GM21381 (cell line): ENCODE results near the gene DNM3.

Source experiments
- ATAC-seq: cut with Tn5 transposase; IDR thresholded peaks from one replicate; pipeline ENCODE4 v1.9.1; 2021; ENCODE audit warnings: mild to moderate bottlenecking, moderate library complexity; ENCODE audit not compliant: unreplicated experiment

DNM3 gene

DNA sequence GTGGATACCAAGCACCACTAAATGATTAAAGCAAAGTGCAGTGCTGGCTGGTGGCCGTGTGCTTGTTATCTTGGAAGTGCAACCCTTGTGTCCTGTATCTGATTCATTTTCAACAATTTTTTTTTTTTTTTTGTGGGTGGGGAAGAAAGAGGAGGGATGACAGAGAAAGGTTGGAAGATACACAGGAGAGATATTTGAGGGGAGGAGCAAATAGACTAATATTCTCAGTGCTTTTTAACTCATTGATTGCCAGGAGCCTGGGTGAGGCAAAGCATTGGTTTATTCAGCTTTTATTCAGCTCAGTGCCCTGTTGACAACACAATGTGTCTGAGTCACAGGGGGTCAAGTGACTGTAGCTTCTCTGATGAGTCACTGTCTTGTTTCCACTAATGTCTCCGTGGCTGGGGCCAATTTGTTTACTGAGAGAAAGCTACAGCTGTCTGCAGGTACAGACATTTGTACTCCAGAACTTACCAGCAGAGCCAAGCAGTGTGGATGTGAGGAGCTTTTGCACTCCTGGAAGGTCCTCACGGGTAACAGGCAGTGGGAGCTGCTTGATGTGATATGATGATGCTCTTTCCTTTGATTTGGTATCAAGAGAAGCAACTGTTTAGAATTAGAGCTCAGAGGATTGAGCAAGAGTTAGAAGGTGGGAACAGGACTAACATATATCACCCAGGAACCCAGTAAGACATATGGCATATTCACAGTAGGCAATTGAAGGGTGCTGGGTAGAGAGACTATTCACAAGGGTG, 23.6 kb upstream of the DNM3 start:
- ATAC-seq: no peak

DNA sequence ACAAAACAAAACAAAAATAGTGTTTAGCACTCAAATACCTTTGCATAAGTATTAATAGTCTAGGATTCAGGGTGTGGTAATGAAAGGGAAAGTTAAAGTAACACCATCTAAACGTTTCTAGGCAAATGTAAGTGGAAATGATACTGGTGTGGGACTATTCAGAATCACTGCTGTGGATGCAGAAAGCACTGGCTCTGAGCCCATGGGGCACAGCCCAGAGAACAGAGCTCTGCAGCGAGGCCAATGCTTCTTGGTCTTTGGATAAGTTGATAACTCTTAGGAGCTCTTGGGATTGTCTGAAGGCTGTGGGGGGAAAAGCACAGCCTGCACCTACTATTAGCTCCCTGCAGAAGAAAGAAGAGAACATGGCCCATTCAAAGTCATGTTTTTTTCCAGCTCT, 21.4 kb upstream of the DNM3 start:
- no peak for ATAC-seq

DNA sequence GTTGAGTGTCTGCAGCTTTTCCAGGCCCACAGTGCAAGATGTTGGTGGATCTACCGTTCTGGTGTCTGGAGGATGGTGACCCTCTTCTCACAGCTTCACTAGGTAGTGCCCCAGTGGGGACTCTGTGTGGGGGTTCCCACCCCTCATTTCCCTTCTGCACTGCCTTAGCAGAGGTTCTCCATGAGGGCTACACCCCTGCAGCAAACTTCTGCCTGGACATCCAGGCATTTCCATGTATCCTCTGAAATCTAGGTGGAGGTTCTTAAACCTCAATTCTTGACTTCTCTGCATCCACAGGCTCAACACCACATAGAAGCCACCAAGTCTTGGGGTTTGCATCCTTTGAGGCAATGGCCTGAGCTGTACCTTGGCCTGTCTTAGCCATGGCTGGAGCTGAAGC, 14.3 kb upstream of the DNM3 start:
- ATAC-seq: no peak

DNA sequence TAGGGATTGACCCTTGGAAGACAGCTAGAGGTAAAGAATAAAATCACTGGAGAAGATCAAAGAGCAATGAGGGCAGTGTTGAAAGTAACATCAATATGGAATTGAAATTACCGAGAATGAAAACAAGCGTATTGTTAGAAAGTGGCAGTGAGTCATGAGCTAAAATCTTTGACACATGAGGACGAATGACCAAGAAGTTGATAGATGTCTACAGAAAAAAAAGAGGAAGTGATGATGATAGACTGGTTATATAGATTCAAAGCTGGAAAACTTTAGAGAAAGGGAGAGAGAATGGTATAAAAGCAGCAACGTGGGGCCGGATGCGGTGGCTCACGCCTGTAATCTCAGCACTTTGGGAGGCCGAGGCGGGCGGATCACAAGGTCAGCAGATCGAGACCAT, 12.5 kb upstream of the DNM3 start:
- ATAC-seq: no peak

DNA sequence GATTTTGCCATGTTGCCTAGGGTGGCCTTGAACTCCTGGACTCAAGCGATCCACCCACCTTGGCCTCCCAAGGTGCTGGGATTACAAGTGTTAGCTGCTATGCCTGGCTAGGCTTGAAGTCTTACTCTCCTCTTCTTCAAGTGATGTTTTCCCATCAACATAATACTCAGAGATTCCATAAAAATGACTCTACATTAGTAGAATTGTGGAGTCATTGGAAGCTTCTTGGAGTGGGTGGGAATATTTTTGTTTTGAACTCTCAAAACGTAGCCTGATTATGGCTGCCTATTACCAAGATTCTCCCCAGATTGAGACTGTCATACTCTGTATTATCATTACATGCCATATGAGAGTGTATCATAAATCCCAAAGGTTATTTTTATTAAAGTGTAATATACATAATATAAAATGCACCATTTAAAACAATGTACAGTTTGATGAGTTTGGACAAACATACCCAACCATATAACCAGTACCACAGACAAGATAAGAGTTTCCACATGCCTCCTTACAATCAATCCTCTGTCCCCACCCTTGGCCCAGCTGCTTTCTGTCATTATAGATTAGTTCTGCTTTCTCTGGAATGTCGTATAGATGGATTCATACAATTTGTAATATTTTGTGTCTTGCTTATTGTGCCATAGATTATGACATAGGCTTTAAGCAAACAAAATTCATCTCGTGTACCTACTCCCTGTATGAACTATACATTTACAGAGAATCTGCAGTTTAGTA, 8.0 kb upstream of the DNM3 start:
- no peak for ATAC-seq

DNA sequence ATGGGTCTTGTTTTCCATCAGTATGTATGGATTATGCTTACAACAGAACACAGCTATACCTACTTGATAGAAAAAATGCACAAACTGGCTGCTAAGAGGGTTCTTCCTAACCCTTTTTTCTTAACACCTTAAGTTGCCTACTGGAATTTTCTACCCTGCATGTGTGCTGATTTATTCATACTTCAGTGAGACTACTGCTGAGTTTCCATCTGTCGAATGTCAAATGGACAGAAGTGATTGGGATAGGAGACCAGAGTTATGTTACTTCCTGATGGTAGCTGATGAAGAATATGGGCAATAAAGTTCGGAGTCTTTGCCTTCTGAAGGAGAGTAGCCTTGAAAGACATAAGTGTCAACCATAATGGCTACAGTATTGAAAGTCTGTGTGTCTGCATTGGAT, 6.5 kb upstream of the DNM3 start:
- no peak for ATAC-seq

DNA sequence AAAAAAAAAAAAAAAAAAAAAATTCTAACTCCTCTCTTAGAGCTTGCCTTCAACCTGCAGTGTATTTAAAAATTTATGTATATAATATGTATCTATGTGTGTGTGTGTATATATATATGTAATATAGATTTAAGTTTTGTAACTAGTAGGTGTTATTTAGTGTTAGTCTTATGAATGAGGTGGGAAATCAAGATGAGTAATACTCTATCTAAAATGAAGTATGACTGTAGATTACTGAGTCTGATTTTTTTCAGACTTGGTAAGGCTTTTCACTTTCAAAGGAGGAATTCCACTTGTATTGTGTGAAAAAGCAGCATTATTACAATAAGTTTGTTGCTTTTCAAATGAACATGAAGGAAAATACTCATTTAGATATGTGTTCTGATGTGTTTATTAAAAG, 5.4 kb upstream of the DNM3 start:
- no peak for ATAC-seq

DNA sequence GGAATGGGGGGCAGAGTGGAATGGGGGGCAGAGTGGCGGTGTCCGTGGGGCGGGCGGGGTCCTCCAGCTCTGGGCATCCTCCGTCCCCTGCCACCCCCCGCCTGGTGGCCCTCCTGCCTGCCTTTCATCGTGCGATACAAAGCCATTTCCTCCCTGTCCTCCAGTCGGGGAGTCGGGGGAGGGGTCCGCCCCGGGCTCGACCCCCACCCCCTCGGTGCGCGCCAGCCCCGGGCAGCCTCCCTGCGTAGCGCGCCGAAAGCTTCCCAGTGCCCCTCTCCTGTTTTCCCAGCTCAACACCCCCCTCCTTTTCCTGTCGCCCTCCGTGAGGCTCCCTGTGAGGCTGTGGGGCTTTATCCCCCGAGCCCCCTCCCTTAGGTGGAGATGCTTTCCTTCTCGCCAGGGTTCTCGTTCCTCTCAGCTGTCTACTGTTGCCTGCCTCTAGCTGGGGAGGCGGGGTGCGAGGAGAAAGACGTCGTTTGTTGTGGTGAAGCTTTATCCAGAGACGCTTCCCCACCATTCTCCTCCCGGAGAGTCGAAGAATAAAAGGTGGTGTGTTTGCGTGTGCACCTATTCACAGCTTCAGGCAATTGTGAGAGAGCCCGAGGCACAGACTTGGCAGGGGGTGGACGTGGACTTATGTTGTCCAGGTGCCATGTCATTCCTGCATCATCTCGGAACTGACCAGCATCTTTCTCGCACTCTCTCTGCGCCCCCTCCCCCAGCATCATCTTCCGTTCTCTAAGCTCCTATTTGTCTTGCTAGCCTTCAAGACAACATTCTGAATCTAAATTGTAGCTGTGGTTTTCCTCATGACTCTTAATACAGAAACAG, 848 bp downstream of the DNM3 start:
- no peak for ATAC-seq

DNA sequence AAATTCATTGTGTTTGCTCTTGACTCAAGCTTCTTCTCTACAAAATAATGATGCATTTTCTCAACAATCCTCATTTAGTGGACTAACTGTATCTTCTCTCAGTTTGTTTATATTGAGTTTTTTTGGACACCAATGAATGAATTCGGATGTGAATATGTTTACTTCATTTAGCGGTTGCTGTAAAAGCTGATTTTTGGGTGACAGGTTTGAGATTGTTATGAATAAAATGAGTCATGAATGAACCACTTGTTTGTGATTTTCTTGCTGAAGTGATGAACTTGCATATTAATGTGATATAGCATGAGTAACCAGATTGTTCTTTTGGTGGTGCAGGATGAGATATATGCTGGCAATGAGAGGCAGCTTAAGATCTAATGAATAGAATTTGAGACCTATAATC, 3.1 kb downstream of the DNM3 start:
- no peak for ATAC-seq

DNA sequence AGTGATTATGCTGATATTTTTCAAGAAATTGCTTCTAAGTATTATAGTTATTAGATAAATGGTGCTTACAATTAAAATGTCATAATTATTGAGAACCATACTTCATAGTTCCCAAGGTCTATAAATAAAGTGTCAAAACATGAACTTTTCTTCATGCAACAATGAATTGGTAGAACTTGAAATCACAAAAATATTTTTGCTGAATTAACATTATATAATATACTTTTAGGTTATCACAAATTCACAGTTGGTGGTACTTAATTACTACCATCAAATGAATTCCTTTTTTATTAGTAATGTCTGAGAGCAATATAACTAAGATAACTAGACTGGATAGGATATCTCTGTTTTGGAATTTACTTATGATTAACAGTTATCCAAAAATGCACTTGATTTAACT, 4.7 kb downstream of the DNM3 start:
- no peak for ATAC-seq

DNA sequence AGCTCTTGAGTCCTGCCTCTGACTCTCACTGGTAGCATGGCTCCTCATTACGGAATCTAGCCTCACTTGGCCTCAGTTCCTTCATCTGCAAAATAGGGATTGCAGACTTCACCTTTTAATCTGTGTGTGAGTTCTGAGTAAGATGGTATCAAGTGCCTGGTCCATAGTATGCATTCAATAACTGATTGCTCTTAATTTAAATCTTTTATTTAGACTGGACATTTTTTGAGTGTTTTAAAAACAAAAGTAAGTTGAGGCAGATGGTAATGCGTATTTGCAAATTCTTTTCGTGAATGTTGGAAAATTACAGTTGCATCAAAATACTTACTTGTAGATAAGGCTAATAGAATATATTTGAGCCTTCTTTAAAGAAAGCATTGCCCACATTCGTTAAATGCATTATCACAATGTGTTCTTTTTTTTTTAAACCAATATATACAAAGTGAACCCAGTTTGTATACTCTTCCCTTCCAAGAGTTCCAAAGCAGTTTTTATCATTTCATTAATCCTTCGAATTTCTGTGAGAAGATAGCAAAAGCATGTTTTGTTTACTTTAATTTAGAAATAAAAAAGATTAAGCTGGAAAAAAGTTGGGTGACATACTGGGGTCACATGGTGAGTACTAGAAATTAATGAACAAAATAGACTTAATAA, 8.1 kb downstream of the DNM3 start:
- ATAC-seq: no peak

DNA sequence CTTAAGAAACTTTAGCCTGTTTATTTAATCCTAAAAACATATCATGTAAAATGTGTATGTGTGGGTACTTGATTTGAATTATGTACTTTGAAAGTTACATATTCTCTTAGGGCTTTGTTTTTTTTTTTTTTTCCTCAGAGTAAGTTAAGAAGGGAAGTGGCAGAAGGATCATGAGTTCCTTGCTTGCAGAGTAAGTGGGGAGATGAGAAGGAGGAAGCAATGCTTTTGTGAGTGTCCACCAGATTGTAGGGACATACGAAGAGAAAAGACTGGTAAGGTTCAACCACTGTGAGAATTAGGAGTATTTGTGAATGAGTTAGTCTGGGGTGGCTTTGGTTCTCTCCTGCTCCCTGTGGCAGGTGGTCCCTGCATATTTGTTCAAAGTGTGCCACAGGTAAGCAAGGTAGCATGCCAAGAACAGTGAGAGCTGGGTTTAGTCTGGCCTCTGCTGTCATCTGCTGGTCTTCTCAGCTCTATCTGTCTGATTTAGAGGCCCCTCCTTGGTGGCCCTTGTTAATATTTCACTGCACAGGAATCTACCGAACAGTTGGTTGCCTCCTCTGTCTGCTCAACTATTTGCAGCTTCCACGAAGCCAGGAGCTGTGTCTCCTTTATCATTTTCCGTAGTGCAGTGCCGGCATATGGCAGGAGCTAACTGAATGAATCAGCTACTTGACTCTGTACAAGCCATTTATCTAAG, 9.5 kb downstream of the DNM3 start:
- no peak for ATAC-seq

DNA sequence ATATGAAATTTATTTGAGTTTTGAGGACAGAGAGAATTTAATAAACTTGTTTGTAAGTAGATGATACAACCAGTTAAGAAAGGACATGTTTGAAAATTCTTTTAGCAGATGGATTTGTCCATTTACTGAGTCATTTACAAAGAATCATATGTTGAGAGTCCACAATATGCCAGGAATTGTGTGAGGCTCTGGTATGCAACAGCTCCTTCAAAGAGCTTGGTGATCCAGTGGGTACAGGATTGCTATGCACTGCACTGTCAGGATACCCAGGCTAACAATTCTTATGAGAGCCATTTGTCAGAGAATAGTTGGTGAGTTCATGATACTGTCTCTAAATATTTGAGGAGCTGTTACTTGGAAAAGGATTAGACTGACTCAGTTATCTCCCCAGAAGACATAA, 11.0 kb downstream of the DNM3 start:
- ATAC-seq: no peak

DNA sequence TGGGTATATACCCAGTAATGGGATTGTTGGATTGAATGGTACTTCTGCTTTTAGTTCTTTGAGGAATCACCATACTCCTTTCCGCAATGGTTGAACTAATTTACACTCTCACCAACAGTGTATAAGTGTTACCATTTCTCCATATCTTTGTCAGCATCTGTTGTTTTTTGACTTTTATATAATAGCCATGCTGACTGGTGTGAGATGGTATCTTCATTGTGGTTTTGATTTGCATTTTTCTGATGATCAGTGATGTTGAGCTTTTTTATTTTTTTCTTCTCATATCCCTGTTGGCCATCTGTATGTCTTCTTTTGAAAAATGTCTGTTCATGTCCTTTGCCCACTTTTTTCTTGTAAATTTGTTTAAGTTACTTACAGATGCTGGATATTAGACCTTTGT, 14.1 kb downstream of the DNM3 start:
- ATAC-seq: no peak

DNA sequence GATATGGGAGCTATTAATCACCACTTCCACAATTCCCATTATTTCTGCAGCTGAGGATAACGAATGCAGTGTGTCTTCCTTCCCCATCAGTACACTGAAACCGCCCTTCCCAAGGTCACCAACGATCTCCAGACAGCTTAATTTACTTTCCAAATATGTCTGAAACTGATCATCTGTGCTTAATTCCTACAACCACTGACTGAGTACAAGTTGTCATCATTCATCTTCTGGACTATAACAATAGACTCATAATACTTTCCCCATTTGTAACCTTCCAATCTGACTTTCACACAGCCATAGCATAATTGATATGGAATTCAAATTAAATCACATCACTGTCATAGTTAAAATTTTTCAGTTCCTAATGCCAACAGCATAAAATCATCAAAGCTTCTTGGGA, 17.4 kb downstream of the DNM3 start:
- no peak for ATAC-seq

DNA sequence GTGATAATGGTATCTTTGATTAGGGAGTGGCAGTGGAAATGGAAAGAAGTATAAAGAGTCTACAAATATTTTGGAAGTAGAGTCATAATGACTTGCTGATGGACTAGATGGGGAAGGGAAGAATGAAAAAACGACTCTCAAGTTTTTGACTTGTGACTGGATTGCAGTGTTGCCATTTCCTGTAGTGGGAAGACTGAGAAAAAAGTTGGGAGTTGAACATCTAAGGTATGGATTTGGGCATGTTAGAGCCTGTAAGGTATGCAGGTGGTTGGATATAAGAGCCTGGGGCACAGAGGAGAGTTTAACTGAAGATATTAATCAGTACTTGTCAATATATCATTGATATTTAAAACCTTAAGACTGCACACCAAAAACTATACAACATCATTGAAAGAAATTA, 19.4 kb downstream of the DNM3 start:
- no peak for ATAC-seq

DNA sequence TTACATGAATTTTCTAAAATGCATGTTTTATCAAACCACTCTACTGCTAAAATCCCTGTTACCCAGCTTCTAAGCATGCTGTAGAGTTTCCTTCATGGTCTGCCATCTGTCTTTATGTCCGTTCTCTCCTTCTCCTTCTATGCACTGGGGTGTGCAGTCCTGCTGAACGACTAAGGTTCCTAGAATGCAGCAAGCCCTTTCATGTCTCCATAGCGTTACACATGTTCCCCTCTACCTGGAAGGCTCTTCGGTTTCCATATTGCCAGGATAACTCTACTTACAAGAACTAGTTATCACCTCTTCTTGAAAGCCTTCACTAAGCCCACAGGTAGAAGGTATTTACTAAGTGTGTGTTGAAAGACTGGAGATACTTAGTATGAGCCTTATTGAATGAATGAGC, 22.2 kb downstream of the DNM3 start:
- ATAC-seq: no peak

DNA sequence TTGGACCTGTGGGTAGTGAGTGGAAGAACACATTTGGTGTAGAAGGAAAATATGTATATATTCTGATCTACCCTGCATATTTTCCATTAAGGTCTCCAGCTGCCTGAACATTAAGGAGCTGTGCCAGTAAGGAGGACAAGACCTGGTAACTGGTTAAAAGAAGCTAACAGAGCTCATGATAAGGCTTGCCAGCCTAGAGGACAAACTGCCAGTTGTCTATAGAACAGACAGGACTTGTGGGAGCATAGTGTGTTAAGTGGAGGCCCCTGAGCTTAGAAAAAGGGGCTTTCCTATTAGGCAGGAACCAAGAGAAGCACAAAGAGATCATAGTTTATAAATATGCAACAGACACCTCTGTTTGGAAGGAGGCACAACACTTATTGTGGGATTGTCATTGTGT, 23.0 kb downstream of the DNM3 start:
- ATAC-seq: no peak

DNA sequence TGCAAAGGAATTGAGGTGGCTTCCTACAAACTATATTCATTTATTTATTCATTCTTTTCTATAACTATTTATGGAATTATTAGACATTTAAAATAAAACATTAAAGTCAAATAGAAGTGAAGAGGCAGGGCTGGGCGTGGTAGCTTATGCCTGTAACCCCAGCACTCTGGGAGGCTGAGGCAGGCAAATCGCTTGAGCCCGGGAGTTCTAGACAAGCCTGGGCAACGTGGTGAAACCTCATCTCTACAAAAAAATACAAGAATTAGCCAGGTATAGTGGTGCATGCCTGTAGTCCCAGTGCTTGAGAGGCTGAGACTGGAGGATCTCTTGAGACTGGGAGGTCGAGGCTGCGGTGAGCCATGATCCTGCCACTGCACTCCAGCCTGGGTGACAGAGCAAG, 23.8 kb downstream of the DNM3 start:
- no peak for ATAC-seq

DNA sequence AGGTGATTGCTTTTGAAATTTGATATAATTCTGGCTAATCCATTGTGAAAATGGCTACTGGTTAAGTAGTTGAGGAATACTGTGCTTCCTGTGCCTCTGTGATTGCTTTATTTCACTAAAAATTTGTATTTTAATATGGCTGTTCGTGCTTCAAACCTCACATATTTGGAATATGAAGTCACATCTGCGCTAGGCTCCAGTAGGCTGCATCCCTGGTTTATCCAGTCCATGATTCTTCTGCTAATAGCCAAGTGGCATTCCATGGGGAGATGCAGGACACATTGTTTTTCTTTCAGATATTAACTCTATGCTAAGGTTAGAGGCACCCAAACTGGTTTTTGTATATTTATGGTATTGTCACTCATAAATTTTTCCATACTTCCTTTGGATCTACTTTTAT, 25.9 kb downstream of the DNM3 start:
- ATAC-seq: no peak
